COLO668 (cell line): Measurements from ENCODE around the gene SLC22A5.
"Not testable (repeated sequence)": the region's sequence is repeated elsewhere in the genome, so short reads cannot be mapped to it uniquely, and the experiment has no call there.

Source experiments
- DNase-seq: peaks from one replicate; lab custom pipeline; 2025; ENCODE audit not compliant: unreplicated experiment; lab: John Stamatoyannopoulos, UW

The SLC22A5 gene

GRCh38 chr5:132426525-132427138 lies 57.1 kb downstream of the SLC22A5 start:
- DNase-seq: peak; percentile 29

- peak; percentile 66 for DNase-seq
Observed at GRCh38 chr5:132427281-132428146, 58.0 kb downstream of the SLC22A5 start.

- no peak for DNase-seq
Observed at GRCh38 chr5:132428147-132428482, 58.6 kb downstream of the SLC22A5 start.

- no peak for DNase-seq
Observed at GRCh38 chr5:132428484-132429462, 59.3 kb downstream of the SLC22A5 start.

- DNase-seq: no peak
Observed at GRCh38 chr5:132429463-132430440, 60.2 kb downstream of the SLC22A5 start.

GRCh38 chr5:132430746-132431145 lies 61.2 kb downstream of the SLC22A5 start:
- no peak for DNase-seq

- no peak for DNase-seq
Observed at GRCh38 chr5:132431632-132432031, 62.1 kb downstream of the SLC22A5 start.

- no peak for DNase-seq
Observed at GRCh38 chr5:132433141-132433540, 63.6 kb downstream of the SLC22A5 start.

- no peak for DNase-seq
Observed at GRCh38 chr5:132434416-132435286, 65.1 kb downstream of the SLC22A5 start.

GRCh38 chr5:132435447-132435846 lies 65.9 kb downstream of the SLC22A5 start:
- no peak for DNase-seq

- DNase-seq: no peak
Observed at GRCh38 chr5:132435886-132436285, 66.4 kb downstream of the SLC22A5 start.

GRCh38 chr5:132436936-132437335 lies 67.4 kb downstream of the SLC22A5 start:
- no peak for DNase-seq

- DNase-seq: no peak
Observed at GRCh38 chr5:132437604-132438266, 68.2 kb downstream of the SLC22A5 start.

- DNase-seq: not testable (repeated sequence)
Observed at GRCh38 chr5:132438267-132438645, 68.7 kb downstream of the SLC22A5 start.

- no peak for DNase-seq
Observed at GRCh38 chr5:132438917-132439316, 69.4 kb downstream of the SLC22A5 start.

GRCh38 chr5:132439521-132440089 lies 70.1 kb downstream of the SLC22A5 start:
- no peak for DNase-seq

- no peak for DNase-seq
Observed at GRCh38 chr5:132444061-132444460, 74.6 kb downstream of the SLC22A5 start.
